Ovary (tissue), 9 donors: ENCODE results near the gene MADD. TPM values are rescaled to one million over a fixed set of nuclear protein-coding genes. Genes with fewer than 3 reads are reported as not detected.
A peak's percentile ranks its signal among the peaks of the same experiment; 100 is the strongest.

Experiments used
- DNase-seq, 5 donors: peaks; one replicate each; pipeline ENCODE4 v3.0.0-alpha.2; 2019 to 2020
- H3K27ac ChIP-seq, 2 donors: fragments of 200-600 bp; one replicate each; pipeline versions ENCODE4 v1.5.1 to v1.8.0; 2019 to 2022
- H3K27me3 ChIP-seq: fragments of 200-600 bp; one replicate; pipeline ENCODE4 v1.8.0; 2022
- H3K36me3 ChIP-seq: fragments of 200-600 bp; sonication (generic); one replicate; pipeline ENCODE4 v1.5.1; 2019
- H3K4me1 ChIP-seq: one replicate; pipeline ENCODE4 v1.8.1; 2013; ENCODE audit warnings: mild to moderate bottlenecking, moderate library complexity; ENCODE audit not compliant: insufficient read depth
- H3K4me3 ChIP-seq: fragments of 200-600 bp; sonication (generic); one replicate; pipeline ENCODE4 v1.5.1; 2017
- H3K9me3 ChIP-seq, 2 donors: fragments of 200-600 bp in 1 of 2; sonication (generic) in 1 of 2; one replicate each; pipeline versions ENCODE4 v1.5.1 to v1.8.1; 2013 to 2019; ENCODE audit warnings: mild to moderate bottlenecking in 1 of 2, moderate library complexity in 1 of 2
- CTCF ChIP-seq, 3 donors: fragments of 450-650 bp in 2 of 3; fragments of 200-600 bp in 1 of 3; IDR thresholded peaks; one replicate each; pipeline versions ENCODE4 v1.5.1 to v1.8.0; 2016 to 2022; ENCODE audit warnings: antibody characterized with exemption in 3 of 3, mild to moderate bottlenecking in 1 of 3
- EP300 ChIP-seq: sonication (generic); formaldehyde crosslinking; IDR thresholded peaks from one replicate; pipeline ENCODE4 v1.6.1; 2017; ENCODE audit warnings: antibody characterized with exemption
- POLR2A ChIP-seq: fragments of 450-650 bp; IDR thresholded peaks from one replicate; pipeline ENCODE4 v1.6.1; 2017; ENCODE audit warnings: antibody characterized with exemption, mild to moderate bottlenecking, moderate library complexity
- WGBS, 3 donors: extraction: QIAGEN DNeasy Blood & Tissue Kit in 1 of 3; methylation state at CpG; one replicate each; pipeline versions ENCODE4 v1.1.5 to v1.1.7; 2013 to 2017; 5-methylcytosine and 5-hydroxymethylcytosine counted together
- intact Hi-C, 4 donors: fragments of 100-400 bp; cut with DNase I; formaldehyde crosslinking; loops; one replicate each; pipeline versions ENCODE4 v1.11.0 to v1.15.1; 2022 to 2023
- polyA plus RNA-seq, 2 donors: library from polyadenylated mRNA; stranded (reverse); fragments of 200-250 nt in 1 of 2; fragments of 350-450 nt in 1 of 2; fragmentation: Illumina TruSeq in 1 of 2; extraction: RNeasy Lipid Tissue Mini Kit (QIAGEN cat#74804) in 1 of 2; gene quantifications; one replicate each; pipeline ENCODE4 v1.2.3, GENCODE V29; 2013 to 2014
- total RNA-seq, 7 donors: library from RNA; depleted of rRNA in 2 of 7; stranded (reverse); fragments of >200 nt in 2 of 7; fragmentation: NEBNext Ultra II Directional in 3 of 7; extraction: Animal tissue kit (Norgen Biotek cat#: 25700) in 3 of 7; gene quantifications; one replicate each; pipeline versions ENCODE4 v1.1.0 to v1.2.4, GENCODE V29; 2016 to 2023
- donor health status: DM: no; HTN: no; CAD: no; lungs with moderate emphysema.
- donor health status: DM: no; HTN: no; CAD: no.
- donor health status: Bipolar disorder and iron deficiency.
- donor health status: DM: yes; HTN: yes; CAD: no.
- donor health status: DM: no; HTN: no; CAD: no.
- donor health status: DM: yes; HTN: yes; CAD: no.

MADD gene
- total and polyA plus RNA-seq, 9 donors, result 20.3 to 53.5 (median 35.4) TPM

GRCh38 chr11:47234669-47235100, 35.2 kb upstream of the MADD start:
- intact Hi-C loops, result no loop called here
- peak overlapping the region in 1 of 2 donors; percentile 29 for H3K27ac ChIP-seq
- no peak for TF ChIP-seq CTCF (IDR thresholded peaks at IDR 0.05)
- no peak for TF ChIP-seq EP300
- no peak for TF ChIP-seq POLR2A
- H3K36me3 ChIP-seq, result no peaks in the 10 kb centered on the region
- DNase-seq, result peak; percentile 54 to 68 (median 64)
- no peaks in the 10 kb centered on the region for H3K27me3 ChIP-seq
- H3K4me1 ChIP-seq, result no peaks in the 10 kb centered on the region
- WGBS, 3 donors, result 22 to 39% (median 23%) methylated on average over 12 of the region's 12 CpGs
- H3K9me3 ChIP-seq, result no peaks in the 10 kb centered on the region
- no peak overlapping the region for H3K4me3 ChIP-seq

GRCh38 chr11:47235163-47235562, 34.8 kb upstream of the MADD start:
- no peak for TF ChIP-seq EP300
- TF ChIP-seq POLR2A, result no peak
- no peak for TF ChIP-seq CTCF (IDR thresholded peaks at IDR 0.05)
- no peak for DNase-seq
- intact Hi-C loops, result no loop called here
- peak overlapping the region in 1 of 2 donors; percentile 29 for H3K27ac ChIP-seq
- no peak overlapping the region for H3K4me3 ChIP-seq
- no peaks in the 10 kb centered on the region for H3K4me1 ChIP-seq
- no peaks in the 10 kb centered on the region for H3K9me3 ChIP-seq
- H3K36me3 ChIP-seq, result no peaks in the 10 kb centered on the region
- 83 to 88% (median 84%) methylated on average over 12 of the region's 12 CpGs for WGBS, 3 donors
- H3K27me3 ChIP-seq, result no peaks in the 10 kb centered on the region

GRCh38 chr11:47236482-47236881, 33.5 kb upstream of the MADD start:
- H3K9me3 ChIP-seq, result no peaks in the 10 kb centered on the region
- no peak overlapping the region for H3K4me3 ChIP-seq
- H3K4me1 ChIP-seq, result no peaks in the 10 kb centered on the region
- intact Hi-C loops, result no loop called here
- TF ChIP-seq CTCF (IDR thresholded peaks at IDR 0.05) (no peak), POLR2A (no peak), EP300 (no peak)
- no peak overlapping the region for H3K27ac ChIP-seq
- no peak for DNase-seq
- WGBS, 3 donors, result 79 to 88% (median 85%) methylated on average over 5 of the region's 5 CpGs
- no peaks in the 10 kb centered on the region for H3K36me3 ChIP-seq
- no peaks in the 10 kb centered on the region for H3K27me3 ChIP-seq

GRCh38 chr11:47239852-47240251, 30.1 kb upstream of the MADD start:
- Histone ChIP-seq H3K27ac (no peak overlapping the region), H3K27me3 (no peaks in the 10 kb centered on the region), H3K4me1 (no peaks in the 10 kb centered on the region), H3K9me3 (no peaks in the 10 kb centered on the region), H3K4me3 (no peak overlapping the region), H3K36me3 (no peaks in the 10 kb centered on the region)
- no peak for DNase-seq
- intact Hi-C loops, result no loop called here
- WGBS, 3 donors, result 83 to 87% (median 86%) methylated on average over 10 of the region's 10 CpGs
- TF ChIP-seq POLR2A (no peak), EP300 (no peak), CTCF (IDR thresholded peaks at IDR 0.05) (no peak)
